Endothelial cell (in vitro differentiated cells): ENCODE measurements around the gene CFD. TPM values are rescaled to one million over a fixed set of nuclear protein-coding genes. Genes with fewer than 3 reads are reported as not detected.
A peak's percentile ranks its signal among the peaks of the same experiment; 100 is the strongest.
"Not testable (repeated sequence)": the region's sequence is repeated elsewhere in the genome, so short reads cannot be mapped to it uniquely, and the experiment has no call there.

Experiments
- DNase-seq: peaks from one replicate; pipeline ENCODE4 v3.0.0; 2021; ENCODE audit warnings: low spot score
- H3K27ac Mint-ChIP-seq: one replicate; pipeline ENCODE4 v1.8.0; 2021; ENCODE audit warnings: mixed read lengths, inconsistent platforms; ENCODE audit not compliant: unreplicated experiment
- H3K27me3 Mint-ChIP-seq: one replicate; pipeline ENCODE4 v1.8.0; 2021; ENCODE audit warnings: mild to moderate bottlenecking, moderate library complexity, mixed read lengths, inconsistent platforms; ENCODE audit not compliant: unreplicated experiment
- H3K36me3 Mint-ChIP-seq: one replicate; pipeline ENCODE4 v1.8.0; 2021; ENCODE audit warnings: mild to moderate bottlenecking, low read depth, mixed read lengths, inconsistent platforms; ENCODE audit not compliant: unreplicated experiment
- H3K4me1 Mint-ChIP-seq: one replicate; pipeline ENCODE4 v1.8.0; 2021; ENCODE audit warnings: mild to moderate bottlenecking, mixed read lengths, inconsistent platforms; ENCODE audit not compliant: unreplicated experiment
- H3K4me3 Mint-ChIP-seq: one replicate; pipeline ENCODE4 v1.8.0; 2021; ENCODE audit warnings: mild to moderate bottlenecking, mixed read lengths, inconsistent platforms; ENCODE audit not compliant: unreplicated experiment
- H3K9me3 Mint-ChIP-seq: one replicate; pipeline ENCODE4 v1.8.0; 2021; ENCODE audit warnings: mixed read lengths, inconsistent platforms; ENCODE audit not compliant: unreplicated experiment
- CTCF ChIP-seq: fragments of 200-600 bp; sonication (generic); IDR thresholded peaks from one replicate; pipeline ENCODE4 v1.5.0; 2021; ENCODE audit warnings: antibody characterized with exemption; ENCODE audit not compliant: unreplicated experiment
- total RNA-seq: library from RNA; stranded (reverse); fragmentation: NEBNext Ultra II Directional; extraction: Animal tissue kit (Norgen Biotek cat#: 25700); gene quantifications from one replicate; pipeline ENCODE4 v1.2.1, GENCODE V29; 2021; ENCODE audit not compliant: unreplicated experiment

CFD gene
- total RNA-seq, 1 donor from 2014 or later, result 0.46 TPM

- Mint-ChIP-seq H3K27ac (peak overlapping the region; percentile 94), H3K27me3 (peaks cover 32% of the 10 kb centered on the region), H3K4me3 (peak overlapping the region; percentile 81), H3K9me3 (no peaks in the 10 kb centered on the region), H3K4me1 (peaks cover 8% of the 10 kb centered on the region), H3K36me3 (peaks cover 30% of the 10 kb centered on the region)
- no peak for TF ChIP-seq CTCF
- DNase-seq, result no peak
Observed at GRCh38 chr19:815079-815774, 44.2 kb upstream of the CFD start.

GRCh38 chr19:815775-816499 lies 43.5 kb upstream of the CFD start:
- H3K36me3 Mint-ChIP-seq, result peaks cover 27% of the 10 kb centered on the region
- H3K4me1 Mint-ChIP-seq, result peaks cover 8% of the 10 kb centered on the region
- H3K27me3 Mint-ChIP-seq, result peaks cover 29% of the 10 kb centered on the region
- H3K9me3 Mint-ChIP-seq, result no peaks in the 10 kb centered on the region
- no peak for TF ChIP-seq CTCF
- H3K4me3 Mint-ChIP-seq, result peak overlapping the region; percentile 89
- DNase-seq, result no peak
- peak overlapping the region; percentile 93 for H3K27ac Mint-ChIP-seq

- TF ChIP-seq CTCF, result no peak
- Mint-ChIP-seq H3K4me3 (peak overlapping the region; percentile 81), H3K27ac (peak overlapping the region; percentile 84), H3K27me3 (peaks cover 29% of the 10 kb centered on the region), H3K9me3 (no peaks in the 10 kb centered on the region), H3K4me1 (peaks cover 8% of the 10 kb centered on the region), H3K36me3 (peaks cover 27% of the 10 kb centered on the region)
- no peak for DNase-seq
Observed at GRCh38 chr19:816500-816857, 43.0 kb upstream of the CFD start.

- not testable (repeated sequence) for H3K4me1 Mint-ChIP-seq, H3K27ac Mint-ChIP-seq, DNase-seq, H3K9me3 Mint-ChIP-seq, H3K4me3 Mint-ChIP-seq
- peaks cover 18% of the 10 kb centered on the region for H3K36me3 Mint-ChIP-seq
- peaks cover 24% of the 10 kb centered on the region for H3K27me3 Mint-ChIP-seq
Observed at GRCh38 chr19:820212-820611, 39.3 kb upstream of the CFD start.

GRCh38 chr19:821231-821824 lies 38.1 kb upstream of the CFD start:
- no peak for TF ChIP-seq CTCF
- Mint-ChIP-seq H3K27me3 (peaks cover 18% of the 10 kb centered on the region), H3K27ac (no peak overlapping the region), H3K36me3 (peaks cover 11% of the 10 kb centered on the region), H3K9me3 (no peaks in the 10 kb centered on the region), H3K4me3 (no peak overlapping the region), H3K4me1 (peaks cover 4% of the 10 kb centered on the region)
- peak; percentile 50 for DNase-seq
